Sciatic nerve (tissue), 2 donors: ENCODE measurements around the gene FAM200C. TPM values are rescaled to one million over a fixed set of nuclear protein-coding genes. Genes with fewer than 3 reads are reported as not detected.

ENCODE experiments used
- ATAC-seq: fragments of 200-7000 bp; cut with Tn5 transposase; one replicate; pipeline ENCODE4 v1.9.1; 2020; ENCODE audit warnings: mild to moderate bottlenecking, moderate library complexity
- DNase-seq: peaks from one replicate; pipeline ENCODE4 v3.0.0-alpha.2; 2020; ENCODE audit warnings: low spot score
- intact Hi-C: fragments of 100-400 bp; cut with DNase I; formaldehyde crosslinking; loops from one replicate; pipeline ENCODE4 v1.14.2; 2022
- total RNA-seq: library from RNA; stranded (reverse); fragmentation: NEBNext Ultra II Directional; extraction: Animal tissue kit (Norgen Biotek cat#: 25700); gene quantifications from one replicate; pipeline ENCODE4 v1.2.1, GENCODE V29; 2021
- donor health status: DM: no; HTN: no; CAD: no.
- donor health status: DM: no; HTN: no; CAD: no.

The FAM200C gene
- total RNA-seq, 1 donor from 2014 or later: 10.8 TPM

- intact Hi-C loops: no loop called here
- DNase-seq (no peak), ATAC-seq (no peak)
Observed at GRCh38 chr5:160423099-160423498, 23.2 kb upstream of the FAM200C start.

DNA sequence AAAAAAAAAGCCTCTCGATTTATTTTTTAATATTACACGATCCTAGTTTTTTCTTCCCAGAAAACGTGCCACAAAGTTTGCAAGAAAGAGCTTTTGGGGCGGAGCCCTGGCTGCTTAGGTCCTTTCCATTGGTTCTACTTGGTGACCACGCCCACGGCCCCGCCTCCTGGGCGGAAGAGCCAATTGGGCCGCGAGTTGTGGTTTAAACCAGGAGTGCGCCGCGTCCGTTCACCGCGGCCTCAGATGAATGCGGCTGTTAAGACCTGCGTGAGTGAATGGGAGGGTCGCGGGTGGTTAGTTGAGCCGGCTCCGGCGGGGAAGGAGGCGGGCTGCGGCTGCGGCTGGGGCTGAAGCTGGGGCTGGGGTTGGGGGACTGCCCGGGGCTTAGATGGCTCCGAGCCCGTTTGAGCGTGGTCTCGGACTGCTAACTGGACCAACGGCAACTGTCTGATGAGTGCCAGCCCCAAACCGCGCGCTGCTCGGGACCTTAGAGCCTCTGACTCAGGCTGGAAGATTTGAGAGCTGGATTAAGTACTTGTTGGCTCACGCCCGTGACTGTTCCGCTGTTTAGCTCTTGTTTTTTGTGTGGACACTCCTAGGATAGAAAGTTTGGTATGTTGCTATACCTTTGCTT, 21.9 kb upstream of the FAM200C start, which contains the start of gene PTTG1:
TSS of gene PTTG1 (plus strand) at position 231 of the 634 bp plus-strand sequence. CDS start 458 bp downstream, outside the sequence.
- ATAC-seq (peak; percentile 90), DNase-seq (peak; percentile 97)
- intact Hi-C loops: no loop called here

GRCh38 chr5:160420331-160420610, 20.4 kb upstream of the FAM200C start:
- no peak for ATAC-seq
- intact Hi-C loops: no loop called here
- no peak for DNase-seq

DNA sequence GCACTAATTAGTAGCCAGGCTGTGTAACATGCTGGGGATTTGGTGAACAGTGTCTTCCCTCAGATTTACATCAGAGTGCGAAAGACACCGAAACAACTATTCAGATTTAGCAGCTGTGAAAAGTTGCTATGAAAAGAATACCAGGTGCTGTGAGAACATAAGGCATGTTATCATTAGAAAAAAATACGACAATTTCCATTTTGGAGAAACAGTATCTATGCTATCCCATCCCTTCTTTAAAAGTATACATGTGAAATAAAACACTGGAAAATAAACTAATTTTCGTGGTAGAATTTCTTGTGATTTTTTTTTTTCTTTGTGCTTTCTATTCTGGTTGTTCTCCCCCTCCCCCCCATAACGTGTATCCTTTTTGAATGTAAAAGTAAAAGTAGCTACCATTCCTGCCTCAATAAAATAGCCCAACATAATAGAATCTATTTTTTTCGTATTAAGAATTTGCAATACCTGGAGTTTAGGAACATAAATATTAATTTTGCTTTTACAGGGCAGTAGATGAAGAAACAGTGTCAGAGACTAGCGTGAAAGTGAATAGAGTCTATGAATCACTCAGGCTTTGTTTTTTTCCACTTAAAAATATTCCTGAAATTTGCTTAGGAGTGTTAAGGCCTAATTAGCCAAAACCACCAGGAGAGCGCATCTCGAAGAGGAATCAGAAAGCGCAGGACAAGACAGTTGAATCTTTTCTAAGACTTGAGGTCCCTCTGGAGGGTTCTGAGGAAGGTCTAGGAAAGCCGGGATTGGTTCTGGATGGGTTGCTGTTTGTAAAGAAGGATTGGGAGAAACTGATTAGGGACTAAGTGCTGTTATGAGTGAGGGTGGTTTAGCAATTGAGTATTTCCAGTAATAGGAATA, 19.8 kb upstream of the FAM200C start:
- DNase-seq (no peak), ATAC-seq (no peak)
- intact Hi-C loops: no loop called here

- DNase-seq (peak; percentile 96), ATAC-seq (peak; percentile 97)
- intact Hi-C loops: no loop called here
Observed at GRCh38 chr5:160418561-160419457, 19.0 kb upstream of the FAM200C start, which contains the start of gene SLU7. Gene SLU7 (minus strand): TSS chr5:160419081. CDS start chr5:160415294, 3,787 bp downstream.

GRCh38 chr5:160398806-160399205, 1.0 kb downstream of the FAM200C start:
- DNase-seq (no peak), ATAC-seq (no peak)
- intact Hi-C loops: no loop called here

- intact Hi-C loops: no loop called here
- ATAC-seq: no peak
- no peak for DNase-seq
Observed at GRCh38 chr5:160397492-160397891, 2.4 kb downstream of the FAM200C start.

DNA sequence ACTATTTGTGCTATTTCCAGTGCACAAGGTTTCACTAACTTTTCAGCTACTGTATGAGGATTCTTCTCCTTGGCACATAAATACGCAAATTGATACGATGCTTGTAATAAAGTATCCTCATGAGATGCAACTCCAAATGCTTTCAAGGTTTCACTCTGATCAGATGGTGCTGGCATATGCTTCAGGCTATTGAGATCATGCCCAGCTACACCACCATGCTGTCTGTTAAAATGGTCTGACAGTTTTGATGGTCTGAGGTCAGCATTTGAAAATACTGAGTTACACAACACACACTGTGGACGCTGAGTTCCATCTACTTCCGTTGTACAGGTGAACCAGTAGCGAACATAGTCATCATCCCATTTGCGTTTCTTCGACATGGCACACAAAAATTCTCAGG, 4.7 kb downstream of the FAM200C start:
- DNase-seq (no peak), ATAC-seq (no peak)
- intact Hi-C loops: no loop called here

- DNase-seq (no peak), ATAC-seq (peak; percentile 43)
- intact Hi-C loops: no loop called here
Observed at GRCh38 chr5:160390787-160391696, 8.8 kb downstream of the FAM200C start.

DNA sequence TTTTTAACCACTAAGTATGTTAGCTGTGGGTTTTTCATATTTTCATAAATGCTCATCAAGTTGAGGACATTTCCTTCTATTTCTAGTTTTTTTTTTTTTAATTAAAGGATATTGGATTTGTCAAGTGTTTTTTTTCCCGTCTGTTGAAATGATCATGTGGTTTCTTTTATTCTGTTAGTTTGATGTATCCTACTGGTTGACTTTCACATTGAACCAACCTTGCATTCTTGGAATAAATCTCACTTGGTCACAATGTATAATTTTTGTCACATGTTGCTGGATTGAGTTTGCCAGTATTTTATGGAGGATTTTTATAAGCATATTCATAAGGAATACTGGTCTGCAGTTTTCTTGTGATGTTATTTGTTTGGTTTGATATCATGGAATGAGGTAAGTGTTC, 12.4 kb downstream of the FAM200C start:
- intact Hi-C loops: no loop called here
- ATAC-seq: no peak
- no peak for DNase-seq

GRCh38 chr5:160385496-160385895, 14.4 kb downstream of the FAM200C start:
- DNase-seq: no peak
- intact Hi-C loops: no loop called here
- no peak for ATAC-seq

- intact Hi-C loops: no loop called here
- ATAC-seq (no peak), DNase-seq (no peak)
Observed at GRCh38 chr5:160384681-160385080, 15.2 kb downstream of the FAM200C start.

DNA sequence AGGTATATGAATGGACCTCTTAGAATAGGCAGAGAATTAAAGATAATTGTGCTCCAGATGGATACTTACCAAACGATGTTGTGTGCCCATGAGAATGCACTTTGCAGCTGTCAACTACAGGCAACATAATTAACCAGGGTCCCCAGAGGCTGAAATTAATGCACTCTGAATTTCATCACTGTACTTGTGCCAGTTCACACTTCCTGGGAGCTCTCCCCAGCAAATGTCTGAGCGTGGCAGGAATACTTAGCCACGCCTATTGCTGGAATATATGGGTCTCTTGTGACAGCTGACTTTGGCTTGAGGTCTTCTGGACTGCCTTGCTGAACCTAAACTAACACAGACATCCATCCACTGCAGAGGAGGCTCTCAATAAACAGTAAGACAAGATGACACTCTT, 17.5 kb downstream of the FAM200C start:
- DNase-seq (no peak), ATAC-seq (no peak)
- intact Hi-C loops: no loop called here

DNA sequence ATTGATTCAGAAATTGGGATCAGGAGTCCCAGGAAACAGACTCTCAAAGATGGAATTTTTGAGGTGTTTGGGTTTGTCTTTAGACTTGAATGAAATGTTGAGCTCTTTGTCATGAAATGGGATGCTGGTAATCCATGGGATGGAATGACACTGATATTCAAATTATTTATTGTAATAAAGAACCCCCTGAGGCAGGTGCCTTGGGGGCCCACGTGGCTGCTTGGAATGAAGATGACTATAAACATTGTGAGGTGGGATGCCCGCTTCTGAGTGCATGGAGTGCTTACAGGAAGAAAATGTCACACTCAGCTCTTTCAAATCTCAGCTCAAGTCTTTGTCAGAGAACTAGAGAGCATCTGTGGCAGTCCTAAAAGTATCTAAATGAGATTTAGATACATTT, 19.8 kb downstream of the FAM200C start:
- DNase-seq (no peak), ATAC-seq (no peak)
- intact Hi-C loops: no loop called here

DNA sequence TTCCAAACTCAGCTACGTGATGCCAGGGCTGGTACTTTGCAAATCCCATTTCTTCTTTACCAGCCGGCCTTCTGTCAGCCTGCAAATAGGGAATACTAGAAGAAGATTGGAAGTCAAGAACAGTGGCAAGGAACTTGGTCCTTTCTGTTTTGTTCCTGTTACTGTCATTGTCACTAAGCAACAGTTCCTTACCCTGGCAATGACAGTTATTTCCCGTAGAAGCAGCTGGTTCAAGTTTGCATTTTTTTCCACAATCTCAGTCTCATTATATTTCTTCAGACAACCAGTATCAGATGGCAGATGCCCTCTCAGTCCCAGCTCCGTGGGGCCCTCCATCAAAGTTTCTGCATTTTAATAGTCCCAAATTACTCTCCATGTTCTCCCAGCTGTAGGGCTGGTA, 20.3 kb downstream of the FAM200C start:
- intact Hi-C loops: no loop called here
- ATAC-seq (no peak), DNase-seq (no peak)

DNA sequence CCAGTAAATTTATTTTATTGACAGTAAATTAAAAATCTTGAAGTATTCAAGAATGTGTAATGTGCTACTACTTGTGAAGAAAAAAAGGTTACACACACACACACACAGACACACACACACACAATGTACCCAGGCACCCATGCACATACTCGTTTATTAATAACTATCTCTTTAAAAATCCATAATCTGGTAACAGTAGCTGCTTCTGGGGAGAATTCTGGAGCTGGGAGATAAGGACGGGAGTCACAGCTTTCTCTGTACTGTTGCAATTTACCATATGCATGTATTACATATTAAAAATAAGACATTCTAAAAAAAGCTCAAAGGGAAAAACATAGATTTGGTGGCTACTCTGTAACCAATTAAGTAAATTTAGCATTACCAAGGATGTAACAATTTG, 21.5 kb downstream of the FAM200C start:
- no peak for ATAC-seq
- DNase-seq: no peak
- intact Hi-C loops: no loop called here

DNA sequence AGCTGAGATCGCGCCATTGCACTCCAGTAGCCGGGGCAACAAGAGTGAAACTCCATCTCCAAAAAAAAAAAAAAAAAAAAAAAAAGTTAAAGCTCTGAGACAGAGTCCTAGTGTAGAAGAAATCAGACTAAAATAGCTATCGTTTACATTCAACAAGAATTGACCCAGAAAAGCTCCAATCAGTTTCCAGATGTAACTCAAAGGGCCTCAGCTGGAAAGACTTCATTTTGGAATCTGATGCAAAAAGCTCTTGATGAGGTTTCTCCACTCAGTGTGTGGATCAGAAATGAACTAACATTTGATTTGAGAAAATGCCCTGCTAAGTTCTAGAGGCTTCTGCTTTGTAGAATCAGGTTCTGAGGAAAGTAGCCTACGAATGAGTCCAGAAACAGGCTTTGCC, 22.2 kb downstream of the FAM200C start:
- intact Hi-C loops: no loop called here
- ATAC-seq: no peak
- no peak for DNase-seq

DNA sequence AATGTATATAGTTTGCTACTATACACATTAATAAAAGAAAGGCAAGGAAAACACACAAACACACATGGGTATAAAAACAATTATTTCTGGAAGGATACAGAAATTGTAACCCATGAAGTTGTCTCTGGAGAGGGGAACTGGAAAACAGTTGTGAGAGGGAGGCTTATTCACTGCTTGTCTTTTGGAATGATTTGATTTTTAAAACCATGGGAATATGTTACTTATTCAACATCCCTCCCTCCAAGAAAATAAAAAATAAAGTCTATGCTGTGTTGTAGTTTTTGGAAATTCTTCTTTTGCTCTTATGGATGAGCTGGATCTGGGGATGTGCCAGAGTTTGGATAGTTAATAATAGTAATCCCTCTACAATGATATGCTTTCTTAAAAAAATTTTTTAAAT, 23.4 kb downstream of the FAM200C start:
- intact Hi-C loops: no loop called here
- DNase-seq (no peak), ATAC-seq (no peak)

DNA sequence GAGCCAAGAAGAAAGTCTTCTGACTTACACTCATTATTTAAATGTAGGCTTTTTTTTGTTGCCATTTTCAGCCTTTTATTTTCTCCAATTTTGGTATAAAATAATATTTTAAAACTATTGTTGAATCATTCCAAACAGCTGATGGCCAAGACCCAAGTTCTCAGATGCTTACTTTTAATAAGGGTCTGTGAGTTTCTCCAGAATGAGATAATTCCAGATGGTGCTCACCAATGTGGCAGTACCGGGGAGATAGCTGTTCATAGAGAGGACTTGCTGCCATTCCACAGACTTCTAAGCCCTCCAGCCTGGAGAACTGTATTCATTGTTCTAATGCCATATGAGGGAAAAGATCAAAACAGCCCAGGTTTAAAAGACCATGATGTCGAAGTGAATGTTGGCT, 24.2 kb downstream of the FAM200C start:
- ATAC-seq (no peak), DNase-seq (no peak)
- intact Hi-C loops: no loop called here
